Calu3 (cell line): Measurements from ENCODE around the gene CACNA1C. TPM values are rescaled to one million over a fixed set of nuclear protein-coding genes. Genes with fewer than 3 reads are reported as not detected.

Experiments used
- BruUV-seq: library from RNA; stranded (reverse); fragments of 400-500 nt; replicated peaks from 2 replicates; lab custom pipeline; 2021; lab: Mats Ljungman, UMichigan
- CTCF ChIA-PET: fragments of 300-600 bp; sonication (Branson Sonifier 250); formaldehyde crosslinking; loops from one replicate; lab custom pipeline; 2022; ENCODE audit warnings: antibody characterized with exemption; lab: Charles Lee
- DNase-seq: peaks from one replicate; pipeline ENCODE4 v3.0.0; 2022
- H3K27ac Mint-ChIP-seq: one replicate; pipeline ENCODE4 v1.8.0; 2022; ENCODE audit warnings: mixed read lengths; ENCODE audit not compliant: unreplicated experiment
- H3K27me3 Mint-ChIP-seq: one replicate; pipeline ENCODE4 v1.8.0; 2022; ENCODE audit warnings: mixed read lengths; ENCODE audit not compliant: unreplicated experiment
- H3K36me3 Mint-ChIP-seq: one replicate; pipeline ENCODE4 v1.8.0; 2022; ENCODE audit warnings: mild to moderate bottlenecking, moderate library complexity, mixed read lengths; ENCODE audit not compliant: insufficient read depth, unreplicated experiment
- H3K4me1 Mint-ChIP-seq: one replicate; pipeline ENCODE4 v1.8.0; 2022; ENCODE audit warnings: mild to moderate bottlenecking, low read depth, mixed read lengths; ENCODE audit not compliant: unreplicated experiment
- H3K4me3 Mint-ChIP-seq: one replicate; pipeline ENCODE4 v1.8.0; 2022; ENCODE audit warnings: mild to moderate bottlenecking, low read depth, moderate library complexity, mixed read lengths; ENCODE audit not compliant: unreplicated experiment
- H3K9me3 Mint-ChIP-seq: one replicate; pipeline ENCODE4 v1.8.0; 2022; ENCODE audit warnings: low read depth, mixed read lengths; ENCODE audit not compliant: unreplicated experiment
- intact Hi-C: fragments of 100-400 bp; cut with micrococcal nuclease; formaldehyde crosslinking; loops from one replicate; pipeline ENCODE4 v1.10.0; 2022; ENCODE audit not compliant: unreplicated experiment
- total RNA-seq: library from RNA; stranded (reverse); gene quantifications from 2 replicates; pipeline ENCODE4 v1.2.3, GENCODE V29; 2022
- TF ChIP-seq, protein P1 (sequence below): fragments of 200-600 bp; IDR thresholded peaks from one replicate; pipeline ENCODE4 v1.8.0; 2022; ENCODE audit warnings: antibody characterized with exemption; ENCODE audit not compliant: unreplicated experiment

The CACNA1C gene
- total RNA-seq, 1 experiment from 2014 or later = not detected

DNA sequence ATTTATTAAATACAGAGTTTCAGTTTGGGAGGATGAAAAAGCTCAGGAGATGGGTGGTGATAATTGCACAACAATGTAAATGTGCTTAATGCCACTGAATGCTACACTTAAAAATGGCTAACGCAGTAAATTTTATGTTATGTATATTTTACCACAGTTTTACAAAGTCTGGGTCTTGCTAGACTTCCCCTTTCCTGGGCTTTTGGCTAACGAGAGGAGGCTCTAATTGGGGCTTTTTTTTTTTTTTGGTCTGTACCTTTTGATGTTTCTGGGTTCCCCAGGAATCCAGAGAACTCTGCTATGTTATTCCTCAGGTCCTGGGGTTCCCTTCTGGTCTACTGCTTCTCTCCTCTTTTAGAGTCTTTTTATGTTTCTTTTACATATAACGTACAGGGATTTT, 355.5 kb downstream of the CACNA1C start:
- Mint-ChIP-seq H3K36me3 (no peaks in the 10 kb centered on the region), H3K9me3 (no peaks in the 10 kb centered on the region), H3K27me3 (peaks cover 82% of the 10 kb centered on the region), H3K4me1 (no peaks in the 10 kb centered on the region), H3K4me3 (no peak overlapping the region), H3K27ac (no peak overlapping the region)
- intact Hi-C loops = no loop called here
- no peak for DNase-seq
- TF ChIP-seq, protein P1, sequence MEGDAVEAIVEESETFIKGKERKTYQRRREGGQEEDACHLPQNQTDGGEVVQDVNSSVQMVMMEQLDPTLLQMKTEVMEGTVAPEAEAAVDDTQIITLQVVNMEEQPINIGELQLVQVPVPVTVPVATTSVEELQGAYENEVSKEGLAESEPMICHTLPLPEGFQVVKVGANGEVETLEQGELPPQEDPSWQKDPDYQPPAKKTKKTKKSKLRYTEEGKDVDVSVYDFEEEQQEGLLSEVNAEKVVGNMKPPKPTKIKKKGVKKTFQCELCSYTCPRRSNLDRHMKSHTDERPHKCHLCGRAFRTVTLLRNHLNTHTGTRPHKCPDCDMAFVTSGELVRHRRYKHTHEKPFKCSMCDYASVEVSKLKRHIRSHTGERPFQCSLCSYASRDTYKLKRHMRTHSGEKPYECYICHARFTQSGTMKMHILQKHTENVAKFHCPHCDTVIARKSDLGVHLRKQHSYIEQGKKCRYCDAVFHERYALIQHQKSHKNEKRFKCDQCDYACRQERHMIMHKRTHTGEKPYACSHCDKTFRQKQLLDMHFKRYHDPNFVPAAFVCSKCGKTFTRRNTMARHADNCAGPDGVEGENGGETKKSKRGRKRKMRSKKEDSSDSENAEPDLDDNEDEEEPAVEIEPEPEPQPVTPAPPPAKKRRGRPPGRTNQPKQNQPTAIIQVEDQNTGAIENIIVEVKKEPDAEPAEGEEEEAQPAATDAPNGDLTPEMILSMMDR = no peak
- BruUV-seq = no TSS peak
- CTCF ChIA-PET = interaction anchor here (0.7 to 1.0 kb wide), 2 partner anchors 13 to 689 kb away, joined by 3 read pairs; no protein-coding TSS in a partner anchor

DNA sequence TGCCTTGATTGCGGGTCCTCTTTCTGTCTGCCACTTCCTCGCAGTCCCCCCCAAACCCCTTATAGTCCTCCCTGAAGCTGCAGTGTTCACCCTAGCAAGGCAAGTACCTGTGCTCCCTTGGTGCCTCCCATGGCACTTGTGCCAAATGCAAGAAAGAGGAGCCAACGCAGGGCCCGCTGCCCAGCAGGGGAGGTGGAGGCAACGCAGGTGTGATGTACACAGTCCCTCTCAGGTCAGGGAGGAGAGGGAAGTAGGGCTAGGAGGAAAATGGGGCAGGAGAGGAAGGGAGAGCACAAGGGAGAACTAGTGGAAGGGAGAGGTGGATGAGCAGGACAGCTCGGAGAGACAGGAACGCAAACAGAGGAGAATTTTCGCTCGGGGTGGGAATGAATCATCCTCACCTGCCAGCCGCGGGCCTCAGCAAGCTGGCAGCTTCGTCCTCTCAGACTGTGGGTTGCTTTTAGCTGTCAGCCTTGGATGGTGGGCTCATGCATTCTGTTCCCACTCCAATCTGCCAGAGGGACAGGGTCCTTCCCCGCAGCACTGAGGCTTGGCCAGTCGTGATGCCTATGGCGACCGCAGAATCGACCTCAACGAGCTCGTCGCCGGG, 357.0 kb downstream of the CACNA1C start:
- H3K27me3 Mint-ChIP-seq = peaks cover 82% of the 10 kb centered on the region
- H3K27ac Mint-ChIP-seq = no peak overlapping the region
- no peaks in the 10 kb centered on the region for H3K4me1 Mint-ChIP-seq
- CTCF ChIA-PET = no interaction called here
- H3K9me3 Mint-ChIP-seq = no peaks in the 10 kb centered on the region
- DNase-seq = no peak
- no TSS peak for BruUV-seq
- intact Hi-C loops = no loop called here
- H3K36me3 Mint-ChIP-seq = no peaks in the 10 kb centered on the region
- TF ChIP-seq, protein P1 = no peak
- no peak overlapping the region for H3K4me3 Mint-ChIP-seq

DNA sequence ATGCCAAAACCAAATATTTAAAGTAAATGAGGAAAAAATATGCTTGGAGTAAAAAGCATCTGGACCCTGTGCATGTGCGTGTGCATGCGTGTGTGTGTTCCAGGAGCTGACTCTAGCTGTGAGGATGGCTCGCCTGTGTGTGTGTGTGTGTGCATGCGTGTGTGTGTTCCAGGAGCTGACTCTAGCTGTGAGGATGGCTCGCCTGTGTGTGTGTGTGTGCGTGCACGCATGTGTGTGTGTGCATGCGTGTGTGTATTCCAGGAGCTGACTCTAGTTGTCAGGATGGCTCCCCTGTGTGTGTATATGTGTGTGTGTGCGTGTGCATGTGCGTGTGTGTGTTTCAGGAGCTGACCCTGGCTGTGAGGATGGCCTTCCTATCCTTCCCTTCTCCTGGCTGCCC, 357.7 kb downstream of the CACNA1C start:
- Mint-ChIP-seq H3K4me3 (no peak overlapping the region), H3K27me3 (peaks cover 82% of the 10 kb centered on the region), H3K9me3 (no peaks in the 10 kb centered on the region), H3K36me3 (no peaks in the 10 kb centered on the region), H3K27ac (no peak overlapping the region), H3K4me1 (no peaks in the 10 kb centered on the region)
- no peak for DNase-seq
- intact Hi-C loops = no loop called here
- CTCF ChIA-PET = no interaction called here
- TF ChIP-seq, protein P1 = no peak
- BruUV-seq = no TSS peak

DNA sequence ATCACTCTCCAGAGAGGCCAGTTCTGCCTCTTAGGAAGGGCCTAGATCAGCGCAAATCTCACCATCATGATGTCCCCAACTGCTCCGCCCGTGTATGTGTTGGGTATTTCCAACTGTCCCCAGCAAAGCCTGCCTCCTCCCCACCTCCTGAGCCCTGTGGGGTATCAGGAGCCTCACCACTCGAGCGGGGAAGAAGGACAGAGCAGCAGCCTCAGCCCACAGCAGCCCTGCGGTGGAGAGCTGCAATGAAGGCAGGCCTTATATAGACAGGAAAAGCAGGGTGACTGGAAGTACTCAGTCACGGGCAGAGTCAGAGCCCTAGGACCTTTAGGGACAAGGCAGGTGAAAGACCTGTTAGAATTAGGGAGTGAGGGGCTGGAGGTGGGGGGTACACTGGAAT, 358.2 kb downstream of the CACNA1C start:
- H3K27ac Mint-ChIP-seq = no peak overlapping the region
- DNase-seq = no peak
- TF ChIP-seq, protein P1 = no peak
- no peak overlapping the region for H3K4me3 Mint-ChIP-seq
- H3K9me3 Mint-ChIP-seq = no peaks in the 10 kb centered on the region
- CTCF ChIA-PET = no interaction called here
- H3K4me1 Mint-ChIP-seq = no peaks in the 10 kb centered on the region
- H3K36me3 Mint-ChIP-seq = peaks cover 2% of the 10 kb centered on the region
- intact Hi-C loops = no loop called here
- peaks cover 82% of the 10 kb centered on the region for H3K27me3 Mint-ChIP-seq
- no TSS peak for BruUV-seq
